GM12872 (cell line): ENCODE data around the gene THSD7A.

Experiments used
- CTCF ChIP-seq: IDR thresholded peaks from 3 replicates; pipeline ENCODE4 v1.5.1; 2011; ENCODE audit warnings: low read depth, mild to moderate bottlenecking, low read length, moderate library complexity; ENCODE audit not compliant: insufficient read depth

The THSD7A gene

GRCh38 chr7:11376529-11376928 lies 455.5 kb downstream of the THSD7A start:
- no peak for TF ChIP-seq CTCF

- TF ChIP-seq CTCF: no peak
Measured at GRCh38 chr7:11374629-11375028, 457.4 kb downstream of the THSD7A start.

GRCh38 chr7:11373546-11374142 lies 458.4 kb downstream of the THSD7A start:
- peak; percentile 37; the same call in 2 of the 3 replicates for TF ChIP-seq CTCF

- no peak for TF ChIP-seq CTCF
Measured at GRCh38 chr7:11369696-11370095, 462.3 kb downstream of the THSD7A start.

- no peak for TF ChIP-seq CTCF
Measured at GRCh38 chr7:11366118-11366517, 465.9 kb downstream of the THSD7A start.

- no peak for TF ChIP-seq CTCF
Measured at GRCh38 chr7:11358637-11359036, 473.4 kb downstream of the THSD7A start.

GRCh38 chr7:11355399-11356005 lies 476.5 kb downstream of the THSD7A start:
- TF ChIP-seq CTCF: no peak
